ENCODE results near the gene FATE1. TPM values are rescaled to one million over a fixed set of nuclear protein-coding genes. Genes with fewer than 3 reads are reported as not detected.

Gene FATE1
- total RNA-seq, 1 donor from 2014 or later: not detected

- Mint-ChIP-seq H3K27ac (ENCODE audit: unreplicated experiment) (no peak overlapping the region), H3K27me3 (ENCODE audit: unreplicated experiment) (no peaks in the 10 kb centered on the region), H3K4me1 (ENCODE audit: low read depth, unreplicated experiment) (peaks cover 6% of the 10 kb centered on the region), H3K4me3 (ENCODE audit: unreplicated experiment) (no peak overlapping the region), H3K36me3 (ENCODE audit: unreplicated experiment) (no peaks in the 10 kb centered on the region), H3K9me3 (ENCODE audit: unreplicated experiment) (peaks cover 3% of the 10 kb centered on the region)
- no peak for TF ChIP-seq CTCF (IDR thresholded peaks at IDR 0.05; ENCODE audit: partially characterized antibody, unreplicated experiment)
- no peak for DNase-seq
These were observed 29.8 kb downstream of the FATE1 start for GRCh38 chrX:151745651-151746050.

- no peak for TF ChIP-seq CTCF (IDR thresholded peaks at IDR 0.05; ENCODE audit: partially characterized antibody, unreplicated experiment)
- Mint-ChIP-seq H3K4me3 (ENCODE audit: unreplicated experiment) (no peak overlapping the region), H3K27ac (ENCODE audit: unreplicated experiment) (no peak overlapping the region), H3K27me3 (ENCODE audit: unreplicated experiment) (no peaks in the 10 kb centered on the region), H3K36me3 (ENCODE audit: unreplicated experiment) (no peaks in the 10 kb centered on the region), H3K4me1 (ENCODE audit: low read depth, unreplicated experiment) (peaks cover 6% of the 10 kb centered on the region), H3K9me3 (ENCODE audit: unreplicated experiment) (peaks cover 3% of the 10 kb centered on the region)
- no peak for DNase-seq
These were observed 30.7 kb downstream of the FATE1 start for GRCh38 chrX:151746502-151746901.

- H3K4me1 Mint-ChIP-seq (ENCODE audit: low read depth, unreplicated experiment): peaks cover 6% of the 10 kb centered on the region
- H3K36me3 Mint-ChIP-seq (ENCODE audit: unreplicated experiment): no peaks in the 10 kb centered on the region
- no peak for TF ChIP-seq CTCF (IDR thresholded peaks at IDR 0.05; ENCODE audit: partially characterized antibody, unreplicated experiment)
- H3K27me3 Mint-ChIP-seq (ENCODE audit: unreplicated experiment): no peaks in the 10 kb centered on the region
- H3K27ac Mint-ChIP-seq (ENCODE audit: unreplicated experiment): no peak overlapping the region
- no peak overlapping the region for H3K4me3 Mint-ChIP-seq (ENCODE audit: unreplicated experiment)
- no peak for DNase-seq
- H3K9me3 Mint-ChIP-seq (ENCODE audit: unreplicated experiment): peaks cover 3% of the 10 kb centered on the region
These were observed 34.7 kb downstream of the FATE1 start for GRCh38 chrX:151750511-151750910.

GRCh38 chrX:151752847-151753246 is 37.0 kb downstream of the FATE1 start:
- no peak overlapping the region for H3K27ac Mint-ChIP-seq (ENCODE audit: unreplicated experiment)
- H3K36me3 Mint-ChIP-seq (ENCODE audit: unreplicated experiment): no peaks in the 10 kb centered on the region
- H3K27me3 Mint-ChIP-seq (ENCODE audit: unreplicated experiment): no peaks in the 10 kb centered on the region
- DNase-seq: no peak
- no peak overlapping the region for H3K4me3 Mint-ChIP-seq (ENCODE audit: unreplicated experiment)
- H3K4me1 Mint-ChIP-seq (ENCODE audit: low read depth, unreplicated experiment): peaks cover 6% of the 10 kb centered on the region
- H3K9me3 Mint-ChIP-seq (ENCODE audit: unreplicated experiment): peaks cover 3% of the 10 kb centered on the region
- no peak for TF ChIP-seq CTCF (IDR thresholded peaks at IDR 0.05; ENCODE audit: partially characterized antibody, unreplicated experiment)

- peaks cover 6% of the 10 kb centered on the region for H3K4me1 Mint-ChIP-seq (ENCODE audit: low read depth, unreplicated experiment)
- H3K9me3 Mint-ChIP-seq (ENCODE audit: unreplicated experiment): peaks cover 3% of the 10 kb centered on the region
- H3K27ac Mint-ChIP-seq (ENCODE audit: unreplicated experiment): no peak overlapping the region
- DNase-seq: peak; percentile 66
- peak; percentile 73 for TF ChIP-seq CTCF (IDR thresholded peaks at IDR 0.05; ENCODE audit: partially characterized antibody, unreplicated experiment)
- no peak overlapping the region for H3K4me3 Mint-ChIP-seq (ENCODE audit: unreplicated experiment)
- H3K36me3 Mint-ChIP-seq (ENCODE audit: unreplicated experiment): no peaks in the 10 kb centered on the region
- no peaks in the 10 kb centered on the region for H3K27me3 Mint-ChIP-seq (ENCODE audit: unreplicated experiment)
These were observed 37.6 kb downstream of the FATE1 start for GRCh38 chrX:151753313-151754046.
